Mucosa of stomach (tissue), 1 donor: ENCODE results near the gene TERB1.
"Not testable (repeated sequence)": the region's sequence is repeated elsewhere in the genome, so short reads cannot be mapped to it uniquely, and the experiment has no call there.

Experiments
- H3K27me3 ChIP-seq: one replicate; pipeline ENCODE4 v1.7.0; 2013; ENCODE audit warnings: mild to moderate bottlenecking, low read length; ENCODE audit not compliant: control insufficient read depth, insufficient read depth
- H3K36me3 ChIP-seq: one replicate; pipeline ENCODE4 v1.7.0; 2013; ENCODE audit warnings: low read length; ENCODE audit not compliant: control insufficient read depth, insufficient read depth
- H3K4me1 ChIP-seq: one replicate; pipeline ENCODE4 v1.7.0; 2013; ENCODE audit warnings: mild to moderate bottlenecking, low read length; ENCODE audit not compliant: control insufficient read depth, insufficient read depth
- H3K4me3 ChIP-seq: one replicate; pipeline ENCODE4 v1.7.0; 2013; ENCODE audit warnings: low read length
- H3K9ac ChIP-seq: one replicate; pipeline ENCODE4 v1.7.0; 2013; ENCODE audit warnings: mild to moderate bottlenecking, low read length, moderate library complexity
- H3K9me3 ChIP-seq: one replicate; pipeline ENCODE4 v1.7.0; 2013; ENCODE audit warnings: mild to moderate bottlenecking, low read length, moderate library complexity; ENCODE audit not compliant: control insufficient read depth
- donor health status: Pancreatic carcinoma.

Gene TERB1

GRCh38 chr16:66809765-66810164 lies 8.4 kb upstream of the TERB1 start:
- Histone ChIP-seq H3K9ac (no peak overlapping the region), H3K4me3 (no peak overlapping the region), H3K9me3 (no peaks in the 10 kb centered on the region), H3K27me3 (no peaks in the 10 kb centered on the region), H3K4me1 (no peaks in the 10 kb centered on the region), H3K36me3 (peaks cover 3% of the 10 kb centered on the region)

- Histone ChIP-seq H3K9me3 (no peaks in the 10 kb centered on the region), H3K4me1 (no peaks in the 10 kb centered on the region), H3K4me3 (no peak overlapping the region), H3K27me3 (no peaks in the 10 kb centered on the region), H3K9ac (no peak overlapping the region), H3K36me3 (no peaks in the 10 kb centered on the region)
Observed at GRCh38 chr16:66802159-66802558, 775 bp upstream of the TERB1 start.

DNA sequence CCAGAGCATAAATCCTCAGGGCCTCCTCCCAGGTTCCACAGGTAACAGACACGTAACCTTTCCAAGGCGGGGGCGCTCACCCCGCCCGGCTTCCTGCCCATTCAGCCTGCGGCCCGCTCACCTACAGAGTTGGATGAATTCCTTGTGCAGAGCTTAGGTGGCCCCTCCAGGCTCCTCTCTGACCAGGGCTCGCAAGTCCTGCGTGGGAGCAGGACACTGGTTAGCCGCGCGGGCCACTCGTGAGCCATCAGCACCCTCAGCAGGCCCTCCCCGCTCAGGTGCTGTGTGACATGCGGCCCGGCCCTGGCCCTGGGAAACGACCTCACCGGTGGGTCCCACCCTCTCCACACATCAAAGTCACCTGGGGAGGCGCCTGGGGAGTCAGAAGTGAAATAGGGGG lies 528 bp downstream of the TERB1 start:
- H3K4me1 ChIP-seq, result no peaks in the 10 kb centered on the region
- no peak overlapping the region for H3K4me3 ChIP-seq
- no peak overlapping the region for H3K9ac ChIP-seq
- H3K36me3 ChIP-seq, result no peaks in the 10 kb centered on the region
- no peaks in the 10 kb centered on the region for H3K27me3 ChIP-seq
- H3K9me3 ChIP-seq, result no peaks in the 10 kb centered on the region

DNA sequence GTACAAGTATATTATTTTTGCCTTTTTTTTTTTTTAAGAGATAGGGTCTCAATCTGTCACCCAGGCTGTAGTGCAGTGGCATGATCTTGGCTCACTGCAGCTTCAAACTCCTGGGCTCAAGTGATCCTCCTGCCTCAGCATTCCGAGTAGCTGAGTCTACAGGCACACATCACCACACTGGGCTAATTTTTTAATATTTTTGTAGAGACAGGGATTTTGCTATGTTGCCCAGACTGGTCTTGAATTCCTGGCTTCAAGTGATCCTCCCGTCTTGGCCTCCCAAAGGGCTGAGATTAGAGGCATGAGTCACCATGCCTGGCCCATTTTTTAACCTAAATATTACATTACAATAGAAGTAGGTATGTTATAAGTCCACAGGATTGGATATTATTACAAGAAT lies 3.2 kb downstream of the TERB1 start:
- Histone ChIP-seq H3K4me1 (no peaks in the 10 kb centered on the region), H3K36me3 (no peaks in the 10 kb centered on the region), H3K4me3 (no peak overlapping the region), H3K27me3 (no peaks in the 10 kb centered on the region), H3K9ac (no peak overlapping the region), H3K9me3 (no peaks in the 10 kb centered on the region)

DNA sequence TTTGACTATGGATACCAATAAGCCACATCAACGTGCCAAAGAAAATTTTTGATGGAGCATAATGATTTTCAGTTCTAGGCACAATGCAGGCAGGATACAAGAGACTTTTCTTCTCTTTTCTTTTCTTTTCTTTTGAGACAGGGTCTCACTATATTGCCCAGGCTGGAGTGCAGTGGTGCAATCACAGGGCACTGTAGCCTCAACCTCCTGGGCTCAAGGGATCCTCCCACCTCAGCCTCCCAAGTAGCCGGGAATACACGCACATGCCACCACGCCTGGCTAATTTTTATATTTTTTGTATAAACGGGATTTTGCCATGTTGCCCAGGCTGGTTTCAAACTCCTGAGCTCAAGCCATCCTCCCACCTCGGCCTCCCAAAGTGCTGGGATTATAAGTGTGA lies 7.4 kb downstream of the TERB1 start:
- H3K4me3 ChIP-seq, H3K9ac ChIP-seq, H3K4me1 ChIP-seq, H3K9me3 ChIP-seq, H3K36me3 ChIP-seq, H3K27me3 ChIP-seq: not testable (repeated sequence)

GRCh38 chr16:66790130-66790733 lies 11.2 kb downstream of the TERB1 start:
- no peak overlapping the region for H3K4me3 ChIP-seq
- H3K9me3 ChIP-seq, result no peaks in the 10 kb centered on the region
- no peaks in the 10 kb centered on the region for H3K36me3 ChIP-seq
- H3K27me3 ChIP-seq, result no peaks in the 10 kb centered on the region
- H3K9ac ChIP-seq, result no peak overlapping the region
- no peaks in the 10 kb centered on the region for H3K4me1 ChIP-seq

- Histone ChIP-seq H3K9me3 (no peaks in the 10 kb centered on the region), H3K4me1 (no peaks in the 10 kb centered on the region), H3K9ac (no peak overlapping the region), H3K4me3 (no peak overlapping the region), H3K27me3 (no peaks in the 10 kb centered on the region), H3K36me3 (no peaks in the 10 kb centered on the region)
Observed at GRCh38 chr16:66787427-66787826, 14.0 kb downstream of the TERB1 start.

DNA sequence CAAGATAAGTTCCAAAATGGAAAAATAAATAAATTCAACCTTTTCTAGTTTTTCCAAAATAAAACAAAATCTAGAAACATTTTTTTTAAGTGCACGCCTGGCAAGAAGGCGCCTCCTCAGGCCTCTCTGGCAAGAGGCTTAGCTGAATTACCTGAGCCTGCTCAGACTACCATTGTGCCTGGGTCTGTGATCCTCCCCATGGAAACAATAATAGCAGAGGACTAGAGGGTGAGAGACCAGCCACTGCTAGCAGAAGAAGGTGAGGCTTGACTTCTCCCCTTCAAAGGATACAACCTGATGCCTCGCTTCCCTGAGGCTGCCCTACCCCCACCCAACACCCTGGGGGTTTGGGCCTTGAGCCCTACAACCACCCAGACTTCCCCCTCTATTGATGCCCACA lies 14.8 kb downstream of the TERB1 start:
- H3K9ac ChIP-seq, result no peak overlapping the region
- H3K9me3 ChIP-seq, result no peaks in the 10 kb centered on the region
- H3K4me3 ChIP-seq, result no peak overlapping the region
- no peaks in the 10 kb centered on the region for H3K36me3 ChIP-seq
- H3K27me3 ChIP-seq, result no peaks in the 10 kb centered on the region
- no peaks in the 10 kb centered on the region for H3K4me1 ChIP-seq

DNA sequence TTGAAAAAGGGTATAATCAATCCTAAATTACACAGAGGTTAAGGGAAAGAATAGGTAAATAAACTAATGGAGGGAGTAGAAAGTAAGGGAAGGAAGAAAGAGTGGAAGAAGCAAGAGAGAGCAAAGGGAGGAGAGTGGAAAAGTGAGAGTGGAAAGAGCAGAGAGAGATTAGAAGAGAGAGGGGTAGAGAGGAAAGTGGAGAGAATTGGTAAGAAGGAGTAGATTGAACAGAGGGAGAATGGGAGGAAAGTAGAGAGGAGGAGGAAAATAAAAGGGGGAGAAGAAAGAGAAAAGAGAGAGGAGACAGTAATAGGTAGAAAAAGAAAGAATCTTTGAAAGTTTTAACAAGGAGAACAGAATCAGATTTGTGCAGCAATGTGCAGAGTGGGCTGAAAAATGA lies 24.9 kb downstream of the TERB1 start:
- H3K9ac ChIP-seq, result no peak overlapping the region
- H3K27me3 ChIP-seq, result no peaks in the 10 kb centered on the region
- no peaks in the 10 kb centered on the region for H3K9me3 ChIP-seq
- H3K4me3 ChIP-seq, result no peak overlapping the region
- no peaks in the 10 kb centered on the region for H3K36me3 ChIP-seq
- H3K4me1 ChIP-seq, result no peaks in the 10 kb centered on the region

GRCh38 chr16:66774981-66775380 lies 26.4 kb downstream of the TERB1 start:
- no peaks in the 10 kb centered on the region for H3K36me3 ChIP-seq
- no peaks in the 10 kb centered on the region for H3K27me3 ChIP-seq
- no peaks in the 10 kb centered on the region for H3K9me3 ChIP-seq
- no peak overlapping the region for H3K4me3 ChIP-seq
- H3K4me1 ChIP-seq, result no peaks in the 10 kb centered on the region
- no peak overlapping the region for H3K9ac ChIP-seq

DNA sequence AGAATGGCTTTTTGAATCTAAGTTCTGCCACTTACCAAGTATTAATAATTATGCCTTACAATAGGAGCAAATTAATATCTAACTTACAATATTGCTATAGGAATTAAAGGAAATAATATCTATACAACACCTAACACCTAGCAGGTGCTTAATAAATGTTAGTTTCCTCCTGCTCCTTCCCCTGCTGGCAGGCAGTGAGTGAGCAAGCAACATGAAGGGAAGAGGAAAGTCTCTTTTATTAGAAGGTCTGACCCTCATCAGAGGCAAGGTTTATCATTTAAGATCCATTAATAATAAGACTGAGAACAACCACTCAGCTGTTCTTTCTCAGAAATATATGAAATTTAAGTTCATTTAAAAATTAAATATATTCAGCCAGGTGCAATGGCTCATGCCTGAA lies 43.3 kb downstream of the TERB1 start:
- Histone ChIP-seq H3K9ac (no peak overlapping the region), H3K9me3 (no peaks in the 10 kb centered on the region), H3K4me3 (no peak overlapping the region), H3K27me3 (no peaks in the 10 kb centered on the region), H3K4me1 (no peaks in the 10 kb centered on the region), H3K36me3 (no peaks in the 10 kb centered on the region)

DNA sequence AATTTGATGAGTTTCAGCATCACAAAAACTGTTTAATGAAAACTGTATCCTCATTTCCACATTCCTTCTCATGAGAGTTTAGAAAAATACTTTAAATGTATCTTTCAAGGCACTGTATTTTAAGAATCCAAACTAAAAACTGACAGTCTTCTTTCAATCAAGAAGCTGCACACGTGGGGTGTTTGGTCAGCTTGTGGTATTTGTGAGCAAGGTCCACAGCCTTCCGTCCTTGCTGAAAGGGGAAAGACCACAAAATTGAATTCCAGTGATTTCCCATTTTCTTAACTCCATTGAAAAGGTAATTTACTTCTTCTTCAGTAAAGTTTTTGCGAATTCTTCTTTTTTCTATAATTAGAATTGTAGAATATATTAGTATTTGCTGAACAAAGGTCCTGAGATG lies 46.6 kb downstream of the TERB1 start:
- H3K36me3 ChIP-seq, result no peaks in the 10 kb centered on the region
- no peaks in the 10 kb centered on the region for H3K9me3 ChIP-seq
- H3K4me3 ChIP-seq, result no peak overlapping the region
- H3K9ac ChIP-seq, result no peak overlapping the region
- H3K4me1 ChIP-seq, result peaks cover 15% of the 10 kb centered on the region
- no peaks in the 10 kb centered on the region for H3K27me3 ChIP-seq

- H3K27me3 ChIP-seq, result no peaks in the 10 kb centered on the region
- H3K9ac ChIP-seq, result no peak overlapping the region
- H3K9me3 ChIP-seq, result no peaks in the 10 kb centered on the region
- peaks cover 17% of the 10 kb centered on the region for H3K4me1 ChIP-seq
- H3K36me3 ChIP-seq, result peaks cover 2% of the 10 kb centered on the region
- H3K4me3 ChIP-seq, result no peak overlapping the region
Observed at GRCh38 chr16:66754211-66754610, 47.2 kb downstream of the TERB1 start.
